Stimulated activated CD8-positive, alpha-beta memory T cell treated with anti-CD3 and anti-CD28 coated beads, Interleukin-4, amount 100 ng/mL, for 1 hour (primary cell): ENCODE data around the gene CNTNAP5.
"Not testable (repeated sequence)": the region's sequence is repeated elsewhere in the genome, so short reads cannot be mapped to it uniquely, and the experiment has no call there.

Source experiments
- DNase-seq, 2 donors: peaks; one replicate each; pipeline ENCODE4 v3.0.0-alpha.2; 2020; ENCODE audit warnings: low read depth in 2 of 2, low spot score in 1 of 2

Gene CNTNAP5

GRCh38 chr2:124407836-124408534, 382.9 kb downstream of the CNTNAP5 start:
- not testable (repeated sequence) for DNase-seq

GRCh38 chr2:124424074-124424473, 399.0 kb downstream of the CNTNAP5 start:
- DNase-seq: no peak

GRCh38 chr2:124426122-124426521, 401.0 kb downstream of the CNTNAP5 start:
- DNase-seq: no peak

GRCh38 chr2:124426625-124427024, 401.5 kb downstream of the CNTNAP5 start:
- no peak for DNase-seq

GRCh38 chr2:124437811-124438210, 412.7 kb downstream of the CNTNAP5 start:
- no peak for DNase-seq

- no peak for DNase-seq
Observed at GRCh38 chr2:124450481-124450880, 425.4 kb downstream of the CNTNAP5 start.

GRCh38 chr2:124476291-124476690, 451.2 kb downstream of the CNTNAP5 start:
- DNase-seq: no peak

GRCh38 chr2:124478761-124479160, 453.7 kb downstream of the CNTNAP5 start:
- no peak for DNase-seq

GRCh38 chr2:124480958-124481357, 455.9 kb downstream of the CNTNAP5 start:
- DNase-seq: no peak

- DNase-seq: no peak
Observed at GRCh38 chr2:124482044-124482443, 457.0 kb downstream of the CNTNAP5 start.

GRCh38 chr2:124482551-124482950, 457.5 kb downstream of the CNTNAP5 start:
- DNase-seq: no peak

GRCh38 chr2:124485659-124486058, 460.6 kb downstream of the CNTNAP5 start:
- no peak for DNase-seq

GRCh38 chr2:124489686-124490085, 464.6 kb downstream of the CNTNAP5 start:
- no peak for DNase-seq

- DNase-seq: no peak
Observed at GRCh38 chr2:124501575-124502152, 476.6 kb downstream of the CNTNAP5 start.

GRCh38 chr2:124514236-124514635, 489.1 kb downstream of the CNTNAP5 start:
- no peak for DNase-seq

- no peak for DNase-seq
Observed at GRCh38 chr2:124520953-124521352, 495.9 kb downstream of the CNTNAP5 start.

- no peak for DNase-seq
Observed at GRCh38 chr2:124523096-124523495, 498.0 kb downstream of the CNTNAP5 start.

- DNase-seq: no peak
Observed at GRCh38 chr2:124524155-124524915, 499.2 kb downstream of the CNTNAP5 start.

- DNase-seq: no peak
Observed at GRCh38 chr2:124526221-124526620, 501.1 kb downstream of the CNTNAP5 start.

GRCh38 chr2:124530203-124530602, 505.1 kb downstream of the CNTNAP5 start:
- DNase-seq: no peak

GRCh38 chr2:124533226-124533954, 508.3 kb downstream of the CNTNAP5 start:
- DNase-seq: no peak

GRCh38 chr2:124534028-124534427, 508.9 kb downstream of the CNTNAP5 start:
- no peak for DNase-seq
